Activated CD4-positive, CD25-positive, alpha-beta regulatory T cell treated with anti-CD3 and anti-CD28 coated beads, Interleukin-2, amount 50 U/mL, for 16 hours (primary cell): ENCODE results near the gene GUCY1A2.
"Not testable (repeated sequence)": the region's sequence is repeated elsewhere in the genome, so short reads cannot be mapped to it uniquely, and the experiment has no call there.

Experiments used
- DNase-seq: peaks from one replicate; pipeline ENCODE4 v3.0.0-alpha.2; 2020; ENCODE audit warnings: low read depth, low spot score

The GUCY1A2 gene

DNA sequence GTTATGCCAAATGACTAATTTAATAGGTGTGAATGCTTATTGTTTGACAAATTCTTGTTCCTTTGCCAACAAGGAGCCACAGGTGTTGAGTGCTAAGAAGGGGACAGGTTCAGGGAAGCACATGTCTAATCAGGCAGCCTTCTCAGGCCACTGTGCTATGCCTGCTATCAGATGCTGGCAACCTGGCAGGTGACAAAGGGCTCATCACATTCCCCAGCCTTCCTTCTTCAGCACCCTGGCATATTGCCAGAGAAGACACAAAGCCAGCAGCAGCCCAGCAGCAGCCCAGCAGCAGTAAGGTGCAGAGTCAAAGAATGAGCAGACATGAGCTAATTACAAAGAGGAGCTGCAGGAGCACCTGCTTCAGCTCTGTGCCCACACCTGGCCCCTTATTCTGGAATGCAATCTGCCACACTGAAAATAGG is 68.2 kb downstream of the GUCY1A2 start:
- DNase-seq, result no peak

DNA sequence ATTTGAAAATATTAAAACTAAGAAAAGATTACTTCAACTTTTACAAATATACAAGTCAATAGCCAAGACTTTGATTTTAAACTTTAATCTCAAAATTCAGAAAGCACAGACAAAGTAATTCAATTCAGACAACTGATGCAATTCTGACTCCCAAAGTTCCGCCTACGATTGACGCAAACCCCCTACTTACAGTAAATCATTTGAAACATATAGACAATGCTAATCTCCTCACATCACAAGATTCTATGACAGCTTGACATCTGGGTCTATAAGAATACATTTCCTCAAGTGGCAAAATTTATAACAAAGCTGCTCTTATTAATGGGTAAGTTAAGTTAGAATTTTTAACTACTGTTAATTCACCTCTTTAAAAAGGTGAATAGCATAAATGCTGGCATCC is 75.2 kb downstream of the GUCY1A2 start:
- no peak for DNase-seq

- DNase-seq, result no peak
These were observed 79.1 kb downstream of the GUCY1A2 start for GRCh38 chr11:106939157-106939556.

- no peak for DNase-seq
These were observed 81.2 kb downstream of the GUCY1A2 start for GRCh38 chr11:106937111-106937510.

DNA sequence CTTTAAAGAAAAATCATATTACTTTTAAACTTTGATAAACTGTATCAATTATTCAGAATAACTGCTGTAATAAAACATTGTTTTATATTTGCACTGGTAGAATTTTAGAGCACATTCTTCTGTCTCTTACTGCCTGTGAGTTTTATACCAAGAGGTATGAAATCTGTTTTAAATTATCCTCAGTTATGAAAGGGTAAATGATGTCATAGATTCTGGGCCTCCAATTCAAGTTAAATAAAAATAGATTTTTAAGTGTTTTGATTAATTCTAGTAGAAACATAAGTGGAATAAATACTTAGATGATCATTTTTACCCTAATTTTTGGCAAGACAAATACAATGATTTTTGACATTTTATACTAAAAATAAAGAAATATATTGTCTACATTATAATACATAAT is 93.0 kb downstream of the GUCY1A2 start:
- DNase-seq, result no peak

DNA sequence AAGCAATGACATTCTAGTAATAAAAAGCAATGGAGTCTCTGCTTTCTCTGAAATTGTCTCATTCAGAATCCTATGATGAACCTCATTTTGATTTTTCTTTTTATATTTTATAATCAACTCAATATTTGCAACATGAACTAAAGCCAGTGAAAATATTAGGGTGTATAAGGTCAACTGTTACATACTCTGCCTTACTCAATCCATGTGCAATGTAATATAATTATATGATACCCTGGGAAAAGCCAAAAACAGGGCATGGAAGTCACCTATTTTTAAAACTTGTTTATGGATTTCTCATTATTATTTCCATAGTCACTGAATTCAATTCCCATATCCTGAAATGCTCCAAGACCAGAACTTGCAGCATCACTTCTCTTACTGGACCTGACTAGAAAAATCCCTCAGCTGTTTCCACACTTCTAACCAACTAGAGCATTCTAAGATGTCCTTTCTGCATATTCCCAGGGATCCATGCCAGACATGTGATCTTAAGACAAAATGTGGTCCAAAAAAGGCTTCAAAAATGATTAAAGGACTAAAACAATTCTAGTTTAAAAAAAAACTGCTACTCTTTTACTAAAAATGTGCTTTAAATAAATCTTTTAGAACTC is 97.3 kb downstream of the GUCY1A2 start:
- no peak for DNase-seq

- no peak for DNase-seq
These were observed 100.3 kb downstream of the GUCY1A2 start for GRCh38 chr11:106917973-106918372.

- no peak for DNase-seq
These were observed 103.9 kb downstream of the GUCY1A2 start for GRCh38 chr11:106914409-106914808.

GRCh38 chr11:106913141-106913540 is 105.1 kb downstream of the GUCY1A2 start:
- DNase-seq, result no peak

- no peak for DNase-seq
These were observed 113.5 kb downstream of the GUCY1A2 start for GRCh38 chr11:106904826-106905225.

GRCh38 chr11:106889718-106890117 is 128.6 kb downstream of the GUCY1A2 start:
- DNase-seq, result no peak

GRCh38 chr11:106888386-106888785 is 129.9 kb downstream of the GUCY1A2 start:
- no peak for DNase-seq

- not testable (repeated sequence) for DNase-seq
These were observed 134.6 kb downstream of the GUCY1A2 start for GRCh38 chr11:106883693-106884092.

- no peak for DNase-seq
These were observed 138.3 kb downstream of the GUCY1A2 start for GRCh38 chr11:106879832-106880546.

GRCh38 chr11:106879029-106879428 is 139.2 kb downstream of the GUCY1A2 start:
- DNase-seq, result no peak

DNA sequence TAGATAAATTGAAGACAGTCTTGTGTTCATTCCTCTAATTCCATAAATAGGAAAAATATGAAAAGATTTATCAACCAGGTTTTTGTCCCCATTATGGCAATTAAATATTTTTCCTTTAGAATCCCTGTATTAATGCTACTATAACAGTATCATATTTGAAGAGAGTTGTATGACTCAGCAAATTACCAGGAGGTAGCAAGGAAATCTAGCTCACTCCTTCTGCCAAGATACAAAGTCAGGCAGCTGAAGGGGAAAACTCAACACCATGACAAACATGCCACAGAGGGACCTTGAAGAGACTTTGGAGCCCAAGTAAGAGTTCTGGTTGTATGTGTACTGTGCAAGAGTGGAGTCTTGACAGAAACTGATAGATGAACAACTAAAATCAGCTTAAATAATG is 143.3 kb downstream of the GUCY1A2 start:
- no peak for DNase-seq

DNA sequence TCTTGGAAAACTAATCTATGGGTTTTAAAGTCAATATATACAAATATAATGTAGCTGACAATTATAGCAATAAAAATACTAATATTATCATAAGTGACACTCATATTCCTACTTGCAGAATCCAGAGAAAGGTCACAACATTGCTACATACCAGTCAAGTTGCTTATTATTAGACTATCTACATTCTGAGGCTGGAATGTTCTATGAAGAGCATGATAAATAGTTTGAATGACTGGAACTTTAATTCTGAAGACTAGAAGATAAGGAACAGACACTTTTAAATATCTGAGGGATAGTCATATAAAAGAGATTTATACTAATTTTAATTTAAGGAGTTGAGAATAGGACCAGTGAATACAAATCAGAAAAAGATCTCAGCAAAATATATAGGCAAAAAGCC is 146.0 kb downstream of the GUCY1A2 start:
- DNase-seq, result no peak

GRCh38 chr11:106858200-106858599 is 160.1 kb downstream of the GUCY1A2 start:
- DNase-seq, result no peak

GRCh38 chr11:106856566-106856965 is 161.7 kb downstream of the GUCY1A2 start:
- DNase-seq, result no peak

GRCh38 chr11:106854429-106854828 is 163.8 kb downstream of the GUCY1A2 start:
- no peak for DNase-seq

GRCh38 chr11:106853850-106854401 is 164.3 kb downstream of the GUCY1A2 start:
- no peak for DNase-seq

DNA sequence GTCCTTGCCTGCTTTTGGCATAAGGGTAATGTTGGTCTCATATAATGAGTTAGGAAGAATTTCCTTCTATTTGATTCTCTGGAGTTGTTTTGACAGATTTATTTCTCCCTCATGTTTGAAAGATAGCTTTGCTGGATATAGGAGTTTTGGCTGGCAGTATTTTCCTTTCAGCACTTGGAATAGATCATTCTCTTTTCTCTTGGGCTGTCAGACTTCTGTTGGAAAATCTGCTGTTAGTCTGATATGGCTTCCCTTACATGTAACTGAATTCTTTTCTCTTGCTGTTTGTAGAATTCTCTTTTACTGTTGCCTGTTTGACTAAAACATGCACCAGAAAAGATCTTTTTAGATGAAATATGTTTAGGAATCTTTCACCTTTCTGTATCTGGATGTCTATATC is 165.5 kb downstream of the GUCY1A2 start:
- DNase-seq, result no peak

GRCh38 chr11:106848526-106848925 is 169.8 kb downstream of the GUCY1A2 start:
- DNase-seq, result no peak
